Inflammatory macrophage treated with lipopolysaccharide for 4 hours (primary cell): ENCODE data around the gene PYGM.

ENCODE experiments used
- DNase-seq: peaks from one replicate; pipeline ENCODE4 v3.0.0-alpha.2; 2020

PYGM gene

GRCh38 chr11:64766881-64767280, 7.1 kb upstream of the PYGM start:
- DNase-seq = no peak

GRCh38 chr11:64765851-64766665, 6.3 kb upstream of the PYGM start:
- no peak for DNase-seq

GRCh38 chr11:64765291-64765850, 5.6 kb upstream of the PYGM start:
- no peak for DNase-seq

GRCh38 chr11:64764753-64765152, 5.0 kb upstream of the PYGM start:
- no peak for DNase-seq

DNA sequence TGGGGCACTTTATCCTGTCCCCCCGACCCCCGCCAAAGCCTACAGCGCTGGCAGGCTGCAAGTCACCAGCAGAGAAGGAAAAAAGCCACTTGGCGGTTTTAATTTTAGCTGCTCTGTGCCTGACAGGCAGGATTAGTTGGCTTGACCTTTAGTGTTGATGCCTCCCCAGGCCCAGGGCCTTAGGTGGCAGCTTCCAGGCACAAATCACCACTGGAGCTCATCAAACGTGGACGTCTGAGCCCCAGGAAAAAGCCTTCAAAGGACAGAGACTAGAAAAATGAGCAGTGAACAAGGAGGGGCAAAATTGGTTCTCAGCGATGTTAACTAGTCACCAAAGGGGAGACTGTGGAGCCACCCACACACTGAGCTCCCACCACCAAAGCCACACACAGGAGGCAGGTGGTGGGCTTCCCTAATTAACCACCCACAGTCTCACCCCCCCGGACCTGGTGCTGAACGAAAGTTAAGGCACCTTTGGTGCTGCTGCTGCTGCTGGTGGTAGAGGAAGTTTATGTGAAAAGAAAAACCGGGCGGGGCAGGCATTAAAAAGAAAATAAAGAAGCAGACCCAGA, 4.4 kb upstream of the PYGM start:
- no peak for DNase-seq

GRCh38 chr11:64763526-64764039, 3.8 kb upstream of the PYGM start:
- no peak for DNase-seq

DNA sequence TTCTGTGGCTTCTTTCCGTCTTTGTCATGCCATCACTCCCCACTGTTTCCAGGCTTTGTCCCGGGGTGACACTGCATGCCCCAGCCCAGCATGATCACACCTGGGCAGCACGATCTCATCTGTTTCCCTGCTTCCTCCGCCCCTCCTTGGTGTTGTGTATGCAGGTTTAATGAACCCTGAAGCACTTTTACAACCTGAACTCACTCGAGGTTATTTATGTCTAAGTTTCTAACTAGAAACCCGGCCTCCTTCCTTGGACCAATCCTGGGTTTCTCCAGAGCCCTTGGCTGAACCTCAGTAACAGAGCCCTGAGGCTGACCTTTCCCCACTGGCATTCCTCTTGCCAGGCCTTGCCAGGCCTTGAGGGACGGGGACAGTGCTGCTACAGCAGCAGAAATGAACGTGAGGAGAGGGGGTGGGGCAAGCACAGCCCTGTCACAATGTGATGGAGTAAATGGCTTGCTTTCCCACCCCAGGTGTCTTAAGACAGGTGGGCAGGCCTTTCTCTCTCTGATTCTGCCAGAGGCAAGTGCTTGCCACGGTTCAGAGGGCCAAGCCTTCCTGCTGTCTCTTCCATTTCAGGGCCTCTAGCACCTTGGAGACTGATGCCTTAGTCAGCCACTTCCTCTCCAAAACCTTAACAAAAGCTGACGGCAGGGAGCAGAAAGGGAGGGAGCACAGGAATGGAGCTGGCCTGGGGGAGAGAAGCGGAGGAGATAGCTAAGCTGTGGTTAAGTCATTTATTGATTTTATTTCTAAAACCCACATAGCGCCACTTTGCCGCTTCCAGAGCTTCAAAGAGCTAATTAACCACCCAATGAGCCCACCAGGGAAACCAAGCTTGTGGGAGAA, 3.1 kb upstream of the PYGM start:
- no peak for DNase-seq

DNA sequence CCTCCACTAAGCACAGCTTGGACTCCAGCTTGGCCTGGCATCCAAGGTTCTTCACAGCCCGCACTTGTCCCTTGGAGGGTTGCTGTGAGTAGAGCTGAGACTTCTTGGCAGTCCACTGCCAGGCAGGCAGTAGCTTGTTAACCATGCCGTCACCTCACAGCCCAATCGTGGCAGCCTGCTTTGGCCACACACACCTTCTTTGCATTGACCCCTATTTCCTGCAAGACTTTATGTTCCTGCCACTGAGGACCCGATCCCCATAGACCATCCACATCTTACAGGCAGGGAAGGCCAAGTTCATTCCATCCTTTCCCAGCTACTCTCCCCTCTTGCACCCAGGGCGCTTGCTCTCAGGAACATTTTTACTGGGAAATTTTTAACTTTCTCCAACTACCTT, 2.5 kb upstream of the PYGM start:
- DNase-seq = no peak

- DNase-seq = no peak
These were observed 1.1 kb upstream of the PYGM start for GRCh38 chr11:64760759-64761420.

DNA sequence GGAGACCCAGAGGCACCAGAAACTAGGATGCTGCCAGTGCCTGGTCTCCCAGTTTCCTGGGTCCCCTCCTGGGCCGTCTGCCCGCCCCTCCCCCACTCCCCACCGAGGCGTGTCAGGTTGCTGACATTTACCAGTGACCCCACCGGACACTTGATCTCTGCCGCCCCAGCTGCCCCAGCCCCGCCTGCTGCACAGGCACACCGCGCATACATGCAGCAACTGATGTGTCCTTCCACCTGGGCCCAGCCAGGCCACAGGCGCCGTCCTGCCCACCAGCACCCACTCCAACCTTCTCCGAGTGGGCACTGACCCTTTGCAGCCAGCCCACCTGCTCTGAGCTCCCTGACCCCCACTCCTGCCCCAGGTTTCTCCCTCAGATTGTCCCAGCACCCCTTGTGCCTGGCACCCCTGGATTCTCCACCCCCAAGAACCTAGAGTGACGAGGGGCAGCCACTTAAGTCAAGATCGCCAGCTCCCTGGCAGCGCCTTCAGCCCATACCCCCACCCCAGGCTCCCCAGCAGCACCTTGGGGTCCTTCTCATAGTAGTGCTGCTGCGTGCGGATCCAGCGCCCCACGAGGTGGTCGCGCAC, 548 bp downstream of the PYGM start:
- DNase-seq = no peak

GRCh38 chr11:64758330-64759079, 1.3 kb downstream of the PYGM start:
- DNase-seq = no peak

DNA sequence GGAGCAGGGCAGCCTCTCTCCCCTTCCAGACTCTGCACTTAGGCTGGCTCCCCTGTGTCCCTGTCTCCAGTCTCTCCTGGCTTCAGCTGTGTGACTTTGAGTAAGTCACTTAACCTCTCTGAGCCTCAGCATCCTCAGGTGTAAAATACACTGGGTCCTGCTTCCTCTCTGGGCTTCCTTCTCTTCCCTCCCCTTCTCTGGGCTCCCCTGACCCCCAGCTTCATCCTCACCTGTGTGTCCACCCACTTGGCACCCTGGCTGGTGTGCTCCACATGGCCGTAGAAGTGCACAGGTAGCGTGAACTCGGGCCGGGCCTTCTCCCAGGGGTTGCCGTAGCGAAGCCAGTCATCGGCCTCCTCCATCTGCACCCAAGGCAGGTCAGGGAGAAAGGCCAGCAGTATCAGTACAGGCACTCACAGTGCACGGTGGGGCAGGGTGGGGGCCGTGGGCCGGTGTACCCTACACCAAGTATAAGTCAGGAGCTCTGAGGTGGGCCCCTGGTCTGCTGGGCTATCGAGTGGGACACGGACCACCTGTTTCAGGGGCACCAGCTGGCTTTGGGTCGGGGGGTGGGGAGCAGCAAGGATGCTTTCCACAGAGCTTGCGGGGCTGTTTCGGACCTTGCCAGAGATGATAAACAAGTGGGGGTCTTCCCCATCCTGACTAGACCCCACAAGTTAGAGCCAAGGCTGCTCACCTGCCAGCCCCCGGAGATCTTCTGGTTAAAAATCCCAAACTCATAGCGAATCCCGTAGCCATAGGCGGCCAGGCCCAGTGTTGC, 2.0 kb downstream of the PYGM start:
- no peak for DNase-seq

- DNase-seq = no peak
These were observed 4.0 kb downstream of the PYGM start for GRCh38 chr11:64755681-64756361.

GRCh38 chr11:64754919-64755662, 4.7 kb downstream of the PYGM start:
- DNase-seq = no peak

DNA sequence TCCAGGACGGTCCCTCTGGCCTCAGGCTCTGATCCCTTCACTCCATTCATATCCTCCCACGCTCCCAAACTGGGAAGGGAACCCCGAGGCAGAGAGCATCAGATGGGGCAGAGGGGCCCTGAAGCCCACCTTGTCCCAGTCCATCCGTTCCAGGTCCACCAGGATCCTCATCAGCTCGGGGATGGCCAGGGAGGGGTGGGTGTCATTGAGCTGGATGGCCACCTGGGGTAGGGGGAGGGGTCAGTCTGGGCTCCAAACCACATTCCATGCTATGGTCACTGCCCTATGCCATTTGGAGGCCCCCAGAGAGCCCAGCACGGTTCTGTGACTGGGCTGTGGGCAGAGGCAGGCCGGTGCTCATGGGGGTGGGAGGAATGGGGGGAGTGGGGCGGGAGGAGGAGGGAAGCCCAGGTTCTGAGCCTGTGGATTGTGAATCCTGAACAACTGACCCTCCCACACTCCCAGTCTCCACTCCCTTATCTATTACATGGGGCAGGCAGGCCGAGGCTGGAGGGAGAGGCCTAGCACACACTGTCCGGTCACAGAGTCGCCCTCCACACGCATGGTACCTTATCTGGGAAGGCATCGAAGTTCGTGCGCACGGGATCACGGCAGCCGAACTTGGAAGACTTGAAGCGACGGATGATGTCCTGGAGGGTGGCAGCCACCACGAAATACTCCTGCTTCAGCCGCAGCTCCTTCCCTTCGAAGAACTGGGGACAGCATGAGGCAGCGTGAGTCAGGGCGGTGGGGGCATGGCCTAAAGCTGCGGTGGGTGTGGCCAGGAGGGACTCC, 5.5 kb downstream of the PYGM start:
- DNase-seq = no peak

DNA sequence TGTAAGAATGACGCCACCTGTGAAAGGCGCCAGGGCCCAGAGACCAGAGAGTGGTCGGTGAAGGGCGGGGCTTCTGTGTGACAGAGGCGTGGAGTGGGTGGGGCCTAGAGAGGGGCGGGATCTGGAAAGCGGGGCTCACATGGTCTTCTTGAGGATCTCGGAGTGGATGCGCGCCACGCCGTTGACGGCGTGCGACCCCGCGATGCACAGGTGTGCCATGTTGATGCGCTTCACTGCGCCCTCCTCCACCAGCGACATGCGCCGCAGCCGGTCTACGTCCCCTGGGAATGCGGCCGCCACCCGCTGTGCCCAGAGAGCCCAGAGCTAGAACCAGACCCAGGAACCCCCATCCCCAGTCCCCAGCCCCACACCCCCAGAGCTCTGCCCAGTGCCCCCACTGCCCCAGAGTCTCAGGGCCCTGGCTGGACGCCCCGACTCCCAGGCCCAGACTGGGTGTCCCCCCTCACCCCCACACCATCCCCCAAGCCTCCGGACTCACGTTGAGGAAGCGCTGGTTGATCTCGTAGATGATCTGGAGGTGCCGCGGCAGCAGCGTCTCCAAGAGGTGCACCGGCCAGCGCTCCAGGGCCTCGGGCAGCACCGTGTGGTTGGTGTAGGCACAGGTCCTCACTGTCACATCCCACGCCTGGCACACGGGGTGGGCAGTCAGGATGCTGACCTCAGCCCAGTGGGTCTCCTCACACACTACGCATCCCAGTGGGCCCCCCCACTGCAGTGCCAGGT, 6.2 kb downstream of the PYGM start:
- no peak for DNase-seq

- DNase-seq = no peak
These were observed 6.8 kb downstream of the PYGM start for GRCh38 chr11:64753019-64753379.
